Measurements from ENCODE around the gene KIAA0319L. TPM values are rescaled to one million over a fixed set of nuclear protein-coding genes. Genes with fewer than 3 reads are reported as not detected.

Gene KIAA0319L
- total and polyA plus RNA-seq, 2 donors (not counting 3 experiments of a cell fraction or from before 2014, with no cell fraction given), result 31.4 to 43.4 TPM

DNA sequence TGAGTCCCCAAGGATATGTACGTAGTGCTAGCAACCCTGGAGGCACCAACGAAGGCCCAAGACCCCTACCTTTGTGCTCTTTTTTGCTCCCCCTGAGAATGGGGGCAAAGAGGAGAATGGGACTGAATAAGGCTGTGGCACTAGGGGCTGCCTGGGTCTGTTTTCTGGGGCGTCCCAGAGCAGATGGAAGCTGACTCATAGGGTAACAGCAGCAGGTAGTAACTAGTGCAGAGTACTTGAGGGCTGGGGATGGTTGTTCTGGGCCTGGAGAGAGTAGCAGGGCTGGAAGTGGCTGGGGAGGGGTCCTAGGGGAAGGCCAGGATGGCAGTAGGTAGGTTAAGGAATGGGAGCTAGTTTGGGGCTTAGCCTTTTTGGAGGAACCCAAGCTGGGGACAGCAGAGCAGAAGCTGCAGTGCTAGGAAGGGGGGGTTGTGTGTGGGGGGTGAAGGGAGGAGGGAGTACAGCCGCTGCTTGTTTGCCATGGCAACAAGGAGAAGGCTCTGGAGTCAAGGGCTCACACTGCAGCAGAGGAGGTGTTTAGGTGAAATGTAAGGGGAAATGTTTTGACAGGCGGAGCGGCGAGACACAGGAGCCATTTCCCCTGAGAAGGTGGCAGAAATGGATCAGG, 2.2 kb upstream of the KIAA0319L start:
- CTCF ChIA-PET, result interaction anchor here (1.4 to 8.5 kb wide), 2 partner anchors 107 to 168 kb away, joined by 5 to 155 read pairs; no protein-coding TSS in a partner anchor
- POLR2A ChIA-PET, result interaction anchor here (0.7 kb wide), 1 partner anchor 381 kb away, joined by 3 read pairs; no protein-coding TSS in a partner anchor
- Histone ChIP-seq H4K20me1 (replicated peaks; ENCODE audit: control insufficient read depth, extremely low read depth, insufficient read depth, low read length) (no peaks in the 10 kb centered on the region), H3K4me1 (ENCODE audit: control insufficient read depth, extremely low read depth, insufficient read depth, low read length) (peaks cover 6% of the 10 kb centered on the region), H3K9me1 (replicated peaks; ENCODE audit: control insufficient read depth, extremely low read depth, insufficient read depth, low read length) (no peaks in the 10 kb centered on the region), H3K79me2 (ENCODE audit: control insufficient read depth, insufficient read depth, low read length) (peaks cover 13% of the 10 kb centered on the region), H3K27me3 (ENCODE audit: control insufficient read depth in 2 of 2, insufficient read depth in 2 of 2, low read length in 2 of 2) (no peaks in the 10 kb centered on the region), H3K36me3 (ENCODE audit: control insufficient read depth in 2 of 2, extremely low read depth in 1 of 2, insufficient read depth in 2 of 2, low read length in 2 of 2) (peaks cover 0 to 4% of the 10 kb centered on the region in 2 experiments), H2AFZ (ENCODE audit: low read depth, low read length) (no peak overlapping the region), H3K27ac (ENCODE audit: insufficient read depth, low read depth, low read length) (no peak overlapping the region), H3K4me2 (ENCODE audit: insufficient read depth, low read length) (no peak overlapping the region), H3K9me3 (replicated peaks; ENCODE audit: control insufficient read depth, insufficient read depth, low read length) (no peaks in the 10 kb centered on the region), H3K4me3 (replicated peaks in 1 of 3; ENCODE audit: insufficient read depth in 1 of 3, low read depth in 1 of 3, low read length in 3 of 3) (no peak overlapping the region), H3K9ac (replicated peaks; ENCODE audit: extremely low read depth, insufficient read depth, low read length) (no peak overlapping the region)
- TF ChIP-seq FOS (IDR thresholded peaks at IDR 0.05; ENCODE audit: borderline replicate concordance, insufficient read depth, low read length), result no peak
- no peak for TF ChIP-seq CTCF (IDR thresholded peaks at IDR 0.05; ENCODE audit: extremely low read depth in 1 of 2, insufficient read depth in 1 of 2, low read depth in 1 of 2, low read length in 2 of 2)
- TF ChIP-seq JUN (IDR thresholded peaks at IDR 0.05; ENCODE audit: borderline replicate concordance, insufficient read depth, insufficient read length, low read depth), result no peak
- no TSS peak for BruUV-seq (replicated peaks)
- dilution Hi-C loops (cut with MboI; ENCODE audit: extremely low pct_ligation_motif_present, low sequenced_read_pairs) (no loop called here), intact Hi-C loops (cut with micrococcal nuclease) (loop anchor here (5.0 to 10.0 kb wide), 2 partner anchors 275 to 367 kb away; partner anchors contain the start of gene SFPQ)
- FAIRE-seq, result no peak
- no peak for DNase-seq (ENCODE audit: low read depth, low spot score)
